ENCODE measurements around the gene CITED2.

CITED2 gene

DNA sequence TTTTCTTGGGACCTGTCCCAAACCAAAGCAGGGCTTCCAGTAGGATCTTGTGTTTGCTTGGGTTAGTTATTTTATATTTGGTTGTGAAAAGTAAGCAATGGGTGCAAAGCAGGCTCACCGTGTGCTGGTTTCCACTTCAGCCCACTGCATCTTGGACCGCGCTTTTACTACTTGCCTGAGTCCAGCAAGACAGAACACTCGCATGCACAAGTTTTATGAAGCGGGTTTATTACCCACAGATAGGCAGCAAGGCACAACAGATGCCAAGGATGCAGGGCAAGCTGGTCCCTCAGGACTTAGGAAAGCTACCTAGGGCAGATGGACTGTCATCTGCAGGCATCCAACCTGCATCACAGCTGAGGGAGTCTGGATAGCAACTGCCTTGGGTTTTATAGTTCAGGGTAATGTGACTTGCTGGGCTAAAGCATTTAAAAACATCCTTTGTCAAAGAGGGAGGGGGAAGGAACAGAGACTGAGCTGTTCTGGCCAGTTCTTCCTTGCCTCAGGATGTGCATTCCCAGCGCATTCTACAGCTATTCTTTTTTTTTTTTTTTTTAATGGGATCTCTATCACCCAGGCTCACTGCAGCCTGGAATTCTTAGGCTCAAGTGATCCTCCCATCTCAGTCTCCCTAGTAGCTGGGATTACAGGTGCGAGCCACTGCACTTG is 18.5 kb downstream of the CITED2 start:
- DNase-seq (ENCODE audit: extremely low read depth, low read depth) = no peak
- TF ChIP-seq, protein P1, sequence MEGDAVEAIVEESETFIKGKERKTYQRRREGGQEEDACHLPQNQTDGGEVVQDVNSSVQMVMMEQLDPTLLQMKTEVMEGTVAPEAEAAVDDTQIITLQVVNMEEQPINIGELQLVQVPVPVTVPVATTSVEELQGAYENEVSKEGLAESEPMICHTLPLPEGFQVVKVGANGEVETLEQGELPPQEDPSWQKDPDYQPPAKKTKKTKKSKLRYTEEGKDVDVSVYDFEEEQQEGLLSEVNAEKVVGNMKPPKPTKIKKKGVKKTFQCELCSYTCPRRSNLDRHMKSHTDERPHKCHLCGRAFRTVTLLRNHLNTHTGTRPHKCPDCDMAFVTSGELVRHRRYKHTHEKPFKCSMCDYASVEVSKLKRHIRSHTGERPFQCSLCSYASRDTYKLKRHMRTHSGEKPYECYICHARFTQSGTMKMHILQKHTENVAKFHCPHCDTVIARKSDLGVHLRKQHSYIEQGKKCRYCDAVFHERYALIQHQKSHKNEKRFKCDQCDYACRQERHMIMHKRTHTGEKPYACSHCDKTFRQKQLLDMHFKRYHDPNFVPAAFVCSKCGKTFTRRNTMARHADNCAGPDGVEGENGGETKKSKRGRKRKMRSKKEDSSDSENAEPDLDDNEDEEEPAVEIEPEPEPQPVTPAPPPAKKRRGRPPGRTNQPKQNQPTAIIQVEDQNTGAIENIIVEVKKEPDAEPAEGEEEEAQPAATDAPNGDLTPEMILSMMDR (IDR thresholded peaks at IDR 0.05; ENCODE audit: low read depth, low read length, missing control alignments) = no peak
- no peak overlapping the region for H3K4me3 ChIP-seq (replicated peaks; ENCODE audit: low read depth, low read length)

DNA sequence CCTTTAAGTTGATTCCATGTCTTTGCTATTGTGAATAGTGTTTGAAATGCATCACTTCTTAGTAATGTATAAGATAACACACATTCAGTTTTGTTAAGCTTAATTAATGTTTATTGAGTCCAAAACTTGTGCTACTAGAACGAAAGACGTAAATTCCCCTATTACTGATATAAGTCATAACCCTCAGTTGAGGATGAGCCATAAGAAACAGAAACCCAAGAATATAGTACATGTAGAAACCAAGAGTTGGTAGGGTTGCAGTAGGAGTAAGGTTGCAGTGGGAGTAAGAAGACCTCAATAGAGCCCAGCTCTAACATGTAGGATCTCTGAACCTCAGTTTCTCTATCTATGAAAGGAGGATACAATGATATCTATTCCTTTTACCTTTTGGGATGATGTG is 19.3 kb downstream of the CITED2 start:
- DNase-seq (ENCODE audit: extremely low read depth, low read depth) = no peak
- TF ChIP-seq, protein P1 (IDR thresholded peaks at IDR 0.05; ENCODE audit: low read depth, low read length, missing control alignments) = no peak

DNA sequence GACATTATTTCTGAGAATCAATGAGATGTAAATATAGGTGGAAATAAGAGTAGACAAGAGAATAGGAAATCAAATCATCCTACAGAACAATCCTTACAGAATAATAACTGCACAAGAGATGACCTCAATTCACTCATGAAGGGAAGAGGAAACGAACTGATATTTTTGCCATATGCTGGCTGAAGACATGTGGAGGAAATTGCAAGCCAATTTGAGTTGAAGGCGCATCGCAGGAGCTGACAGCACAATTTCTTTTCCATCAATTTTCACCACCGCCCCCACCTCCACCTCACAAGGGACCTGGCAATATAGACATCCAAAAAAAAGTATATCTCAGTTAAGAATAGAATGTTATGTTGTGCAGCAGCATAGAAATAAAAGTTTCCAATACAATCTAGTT is 20.3 kb downstream of the CITED2 start:
- TF ChIP-seq, protein P1 (IDR thresholded peaks at IDR 0.05; ENCODE audit: low read depth, low read length, missing control alignments) = no peak
- no peak overlapping the region for H3K4me3 ChIP-seq (replicated peaks; ENCODE audit: low read depth, low read length)
- no peak for DNase-seq (ENCODE audit: extremely low read depth, low read depth)

More for the DNA sequence above, 19.3 kb downstream of the CITED2 start:
- H3K4me3 ChIP-seq (replicated peaks; ENCODE audit: low read depth, low read length) = no peak overlapping the region

DNA sequence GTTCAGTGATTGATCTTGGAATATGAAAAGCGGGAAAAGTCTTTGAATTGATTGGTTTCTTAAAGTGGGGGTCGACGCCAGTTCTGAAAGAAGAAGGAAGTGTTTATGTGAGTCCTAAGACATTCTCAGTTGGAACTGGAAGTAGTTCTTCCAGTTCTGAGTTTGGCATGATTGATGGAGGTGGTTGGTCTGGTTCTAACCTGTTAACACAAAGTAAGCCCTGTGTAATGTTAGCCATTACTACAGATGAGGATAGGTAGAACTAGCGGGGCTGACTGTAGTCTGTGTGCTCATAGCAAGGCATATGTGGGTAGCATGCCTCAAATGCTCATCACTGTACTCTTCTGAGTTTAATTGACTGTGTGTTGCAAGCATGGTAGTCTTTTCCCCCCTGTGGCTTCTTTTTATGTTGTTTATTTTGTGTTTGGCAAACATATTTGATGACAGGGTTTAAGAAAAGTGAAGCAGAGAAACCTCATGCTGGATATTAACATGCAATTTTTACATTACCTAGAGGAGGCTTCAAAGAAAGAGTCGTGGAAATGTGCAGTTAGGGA is 24.9 kb downstream of the CITED2 start:
- no peak for DNase-seq (ENCODE audit: extremely low read depth, low read depth)
- no peak overlapping the region for H3K4me3 ChIP-seq (replicated peaks; ENCODE audit: low read depth, low read length)
- TF ChIP-seq, protein P1 (IDR thresholded peaks at IDR 0.05; ENCODE audit: low read depth, low read length, missing control alignments) = no peak

DNA sequence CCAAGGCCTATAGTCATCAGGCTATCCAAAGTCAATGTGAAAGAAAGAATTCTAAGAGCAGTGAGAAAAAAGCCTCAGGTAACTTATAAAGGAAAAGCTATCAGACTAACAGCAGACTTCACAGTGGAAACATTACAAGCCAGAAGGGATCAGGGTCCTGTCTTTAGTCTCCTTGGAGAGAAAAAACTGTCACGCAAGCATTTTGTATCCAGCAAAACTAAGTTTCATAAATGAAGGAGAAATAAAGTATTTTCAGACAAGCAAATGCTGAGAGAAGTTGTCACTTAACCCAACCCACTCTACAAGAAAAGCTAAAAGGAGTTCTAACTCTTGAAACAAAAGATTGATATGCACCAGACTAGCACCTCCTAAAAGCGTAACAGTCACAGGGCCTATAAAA is 28.1 kb downstream of the CITED2 start:
- H3K4me3 ChIP-seq (replicated peaks; ENCODE audit: low read depth, low read length) = no peak overlapping the region
- no peak for DNase-seq (ENCODE audit: extremely low read depth, low read depth)
- TF ChIP-seq, protein P1 (IDR thresholded peaks at IDR 0.05; ENCODE audit: low read depth, low read length, missing control alignments) = no peak

DNA sequence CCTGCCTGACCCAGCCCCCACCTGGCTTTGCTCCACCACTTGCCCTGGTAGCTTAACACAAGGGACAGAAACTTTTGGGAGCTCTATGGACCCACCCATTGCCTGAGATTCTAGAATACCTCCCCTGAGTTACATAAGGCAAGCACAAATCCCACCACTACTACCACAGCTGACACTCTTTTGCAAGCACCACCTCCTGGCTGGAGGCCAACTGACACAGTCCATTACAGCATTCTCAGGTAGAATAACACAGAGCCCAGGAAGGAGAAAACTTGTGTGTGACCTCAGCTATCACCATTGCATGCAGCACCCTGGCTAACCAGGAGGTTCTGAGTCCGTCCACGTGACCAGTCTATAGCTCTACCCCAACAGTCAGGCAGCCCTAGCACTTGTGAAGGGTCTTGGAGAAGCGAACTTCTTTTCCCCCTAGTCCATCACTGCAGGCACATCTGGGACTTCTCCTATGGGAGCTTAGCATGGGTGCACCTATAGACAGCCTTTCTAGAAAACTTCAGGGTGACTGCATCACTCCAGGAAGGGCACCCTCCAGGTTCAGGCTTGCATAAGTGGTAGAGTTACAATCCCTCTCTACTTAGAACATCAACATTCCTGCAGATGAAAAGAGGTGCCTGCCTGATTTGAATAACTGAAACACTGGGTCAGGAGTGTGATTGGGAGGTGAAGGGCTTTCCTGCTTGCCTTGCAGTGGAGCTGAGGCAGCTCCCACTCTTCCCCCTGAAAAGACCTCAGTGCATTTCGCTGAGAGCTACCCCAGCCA is 30.1 kb downstream of the CITED2 start:
- no peak for DNase-seq (ENCODE audit: extremely low read depth, low read depth)
- H3K4me3 ChIP-seq (replicated peaks; ENCODE audit: low read depth, low read length) = no peak overlapping the region
- TF ChIP-seq, protein P1 (IDR thresholded peaks at IDR 0.05; ENCODE audit: low read depth, low read length, missing control alignments) = no peak
